ENCODE results near the gene NOP9. TPM values are rescaled to one million over a fixed set of nuclear protein-coding genes. Genes with fewer than 3 reads are reported as not detected.

NOP9 gene
- total RNA-seq, 1 experiment from 2014 or later = 39.4 TPM

- ChIA-PET RAD21 (ENCODE audit: low non-redundant PET in 1 of 2, low total read pairs in 2 of 2, uncharacterized antibody in 2 of 2, unreplicated experiment in 2 of 2) (interaction anchor here in 1 of 2 experiments (1.7 kb wide), 1 partner anchor 100 kb away, joined by 6 read pairs; no protein-coding TSS in a partner anchor), POLR2A (interaction anchor here (1.3 to 4.2 kb wide), 2 partner anchors 100 to 106 kb away, joined by 5 to 38 read pairs; partner anchors contain the start of genes CBLN3 and KHNYN), CTCF (interaction anchor here (3.8 to 6.3 kb wide), 2 partner anchors 100 to 105 kb away, joined by 82 to 162 read pairs; partner anchors contain the start of genes CBLN3 and KHNYN)
- H3K27ac ChIP-seq (ENCODE audit: low read depth, low read length) = no peak overlapping the region
- H3K79me2 ChIP-seq (ENCODE audit: insufficient read depth, low read length) = no peaks in the 10 kb centered on the region
- H3K9me2 ChIP-seq (ENCODE audit: insufficient read depth) = no peaks in the 10 kb centered on the region
- peaks cover 4 to 12% of the 10 kb centered on the region in 2 experiments for H3K4me1 ChIP-seq (ENCODE audit: control insufficient read depth in 1 of 2, insufficient read depth in 2 of 2, low read length in 2 of 2)
- TF ChIP-seq FOSL1 (IDR thresholded peaks at IDR 0.05; ENCODE audit: low read depth) (no peak), ZFX (IDR thresholded peaks at IDR 0.05) (no peak), CBX3 (IDR thresholded peaks at IDR 0.05; ENCODE audit: low read depth) (no peak), EZH2 (IDR thresholded peaks at IDR 0.05) (no peak), SP1 (IDR thresholded peaks at IDR 0.05; ENCODE audit: low read depth) (no peak), POLR2AphosphoS5 (IDR thresholded peaks at IDR 0.05; ENCODE audit: low read depth, low read length) (no peak), EGR1 (IDR thresholded peaks at IDR 0.05; ENCODE audit: low read depth) (no peak), ELF1 (IDR thresholded peaks at IDR 0.05; ENCODE audit: borderline replicate concordance, low read depth) (no peak), CTCF (IDR thresholded peaks at IDR 0.05 in 2 of 3, conservative IDR thresholded peaks at IDR 0.05 in 1 of 3; ENCODE audit: borderline replicate concordance in 1 of 3, insufficient read depth in 1 of 3, low read depth in 2 of 3, low read length in 2 of 3) (no peak)
- DNase-seq (ENCODE audit: low read depth, low spot score) = no peak
- no TSS peak for BruUV-seq (replicated peaks)
- H3K9me3 ChIP-seq (ENCODE audit: control insufficient read depth in 1 of 2, insufficient read depth in 1 of 2, low read depth in 1 of 2, low read length in 2 of 2) = no peaks in the 10 kb centered on the region
- intact Hi-C loops (cut with micrococcal nuclease) = no loop called here
- no peak overlapping the region for H2AFZ ChIP-seq (ENCODE audit: low read depth, low read length, poor library complexity, severe bottlenecking)
- no peak overlapping the region for H3K4me3 ChIP-seq (replicated peaks in 1 of 2; ENCODE audit: low read depth in 1 of 2, low read length in 2 of 2)
- H3K4me2 ChIP-seq (ENCODE audit: low read length) = no peak overlapping the region
- H3K9ac ChIP-seq (ENCODE audit: low read length) = no peak overlapping the region
- no peaks in the 10 kb centered on the region for H4K20me1 ChIP-seq (ENCODE audit: insufficient read depth)
- no peak for ATAC-seq
- H3K36me3 ChIP-seq (ENCODE audit: control insufficient read depth in 1 of 2, insufficient read depth in 2 of 2, low read length in 2 of 2) = no peaks in the 10 kb centered on the region
- H3K27me3 ChIP-seq (ENCODE audit: insufficient read depth, low read length) = no peaks in the 10 kb centered on the region
Measured at GRCh38 chr14:24330973-24331674, 31.5 kb downstream of the NOP9 start.
